Stimulated activated CD8-positive, alpha-beta memory T cell treated with anti-CD3 and anti-CD28 coated beads, Interleukin-15, amount 100 ng/mL, for 24 hours (primary cell): Measurements from ENCODE around the gene SLC9A6.
"Not testable (repeated sequence)": the region's sequence is repeated elsewhere in the genome, so short reads cannot be mapped to it uniquely, and the experiment has no call there.

Source experiments
- DNase-seq: peaks from one replicate; pipeline ENCODE4 v3.0.0-alpha.2; 2020; ENCODE audit warnings: low read depth

SLC9A6 gene

GRCh38 chrX:136063340-136064079 lies 78.3 kb downstream of the SLC9A6 start:
- DNase-seq, result no peak

GRCh38 chrX:136064661-136065043 lies 79.4 kb downstream of the SLC9A6 start:
- DNase-seq, result no peak

GRCh38 chrX:136065044-136065671 lies 79.9 kb downstream of the SLC9A6 start:
- DNase-seq, result no peak

GRCh38 chrX:136067097-136067496 lies 81.9 kb downstream of the SLC9A6 start:
- no peak for DNase-seq

- no peak for DNase-seq
Observed at GRCh38 chrX:136067966-136068365, 82.7 kb downstream of the SLC9A6 start.

- DNase-seq, result no peak
Observed at GRCh38 chrX:136076942-136077341, 91.7 kb downstream of the SLC9A6 start.

- DNase-seq, result no peak
Observed at GRCh38 chrX:136080766-136081165, 95.5 kb downstream of the SLC9A6 start.

GRCh38 chrX:136086521-136086920 lies 101.3 kb downstream of the SLC9A6 start:
- no peak for DNase-seq

GRCh38 chrX:136091898-136092297 lies 106.7 kb downstream of the SLC9A6 start:
- not testable (repeated sequence) for DNase-seq

GRCh38 chrX:136094962-136095361 lies 109.7 kb downstream of the SLC9A6 start:
- DNase-seq, result no peak
